ENCODE results near the gene PITPNC1. TPM values are rescaled to one million over a fixed set of nuclear protein-coding genes. Genes with fewer than 3 reads are reported as not detected.
"Not testable (repeated sequence)": the region's sequence is repeated elsewhere in the genome, so short reads cannot be mapped to it uniquely, and the experiment has no call there.

The PITPNC1 gene
- total RNA-seq, 4 donors from 2014 or later: 9.1 to 15.1 (median 13.3) TPM

GRCh38 chr17:67422897-67423296 lies 45.8 kb downstream of the PITPNC1 start:
- Histone ChIP-seq H3K4me1 (peaks cover 15 to 63% (median 26%) of the 10 kb centered on the region in 3 donors), H3K27me3 (no peaks in the 10 kb centered on the region), H3K9me3 (no peaks in the 10 kb centered on the region), H3K36me3 (no peaks in the 10 kb centered on the region), H3K27ac (peak overlapping the region; percentile 85 to 89 (median 88)), H3K4me3 (no peak overlapping the region)
- no peak for DNase-seq
- TF ChIP-seq, protein P1, sequence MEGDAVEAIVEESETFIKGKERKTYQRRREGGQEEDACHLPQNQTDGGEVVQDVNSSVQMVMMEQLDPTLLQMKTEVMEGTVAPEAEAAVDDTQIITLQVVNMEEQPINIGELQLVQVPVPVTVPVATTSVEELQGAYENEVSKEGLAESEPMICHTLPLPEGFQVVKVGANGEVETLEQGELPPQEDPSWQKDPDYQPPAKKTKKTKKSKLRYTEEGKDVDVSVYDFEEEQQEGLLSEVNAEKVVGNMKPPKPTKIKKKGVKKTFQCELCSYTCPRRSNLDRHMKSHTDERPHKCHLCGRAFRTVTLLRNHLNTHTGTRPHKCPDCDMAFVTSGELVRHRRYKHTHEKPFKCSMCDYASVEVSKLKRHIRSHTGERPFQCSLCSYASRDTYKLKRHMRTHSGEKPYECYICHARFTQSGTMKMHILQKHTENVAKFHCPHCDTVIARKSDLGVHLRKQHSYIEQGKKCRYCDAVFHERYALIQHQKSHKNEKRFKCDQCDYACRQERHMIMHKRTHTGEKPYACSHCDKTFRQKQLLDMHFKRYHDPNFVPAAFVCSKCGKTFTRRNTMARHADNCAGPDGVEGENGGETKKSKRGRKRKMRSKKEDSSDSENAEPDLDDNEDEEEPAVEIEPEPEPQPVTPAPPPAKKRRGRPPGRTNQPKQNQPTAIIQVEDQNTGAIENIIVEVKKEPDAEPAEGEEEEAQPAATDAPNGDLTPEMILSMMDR (IDR thresholded peaks at IDR 0.05): no peak
- no peak for TF ChIP-seq POLR2A (IDR thresholded peaks at IDR 0.05)
- intact Hi-C loops (cut with DNase I): no loop called here
- 43 to 62% methylated on average over 4 of the region's 4 CpGs for WGBS, 2 donors

- Histone ChIP-seq H3K4me3 (no peak overlapping the region), H3K36me3 (no peaks in the 10 kb centered on the region), H3K4me1 (peaks cover 11 to 39% (median 17%) of the 10 kb centered on the region in 3 donors), H3K9me3 (no peaks in the 10 kb centered on the region), H3K27ac (no peak overlapping the region), H3K27me3 (no peaks in the 10 kb centered on the region)
- WGBS, 2 donors: 98% methylated on average over 5 of the region's 5 CpGs
- TF ChIP-seq POLR2A (IDR thresholded peaks at IDR 0.05): no peak
- TF ChIP-seq, protein P1 (IDR thresholded peaks at IDR 0.05): no peak
- no peak for DNase-seq
- intact Hi-C loops (cut with DNase I): no loop called here
Observed at GRCh38 chr17:67425571-67426160, 48.6 kb downstream of the PITPNC1 start.

- Histone ChIP-seq H3K4me3 (no peak overlapping the region), H3K27ac (no peak overlapping the region), H3K27me3 (no peaks in the 10 kb centered on the region), H3K4me1 (peaks cover 9 to 38% (median 13%) of the 10 kb centered on the region in 3 donors), H3K9me3 (no peaks in the 10 kb centered on the region), H3K36me3 (no peaks in the 10 kb centered on the region)
- TF ChIP-seq, protein P1 (IDR thresholded peaks at IDR 0.05): no peak
- no peak for TF ChIP-seq POLR2A (IDR thresholded peaks at IDR 0.05)
- DNase-seq: no peak
- 42 to 49% methylated on average over 2 to 4 of the region's 4 CpGs for WGBS, 2 donors
- intact Hi-C loops (cut with DNase I): no loop called here
Observed at GRCh38 chr17:67427424-67427823, 50.3 kb downstream of the PITPNC1 start.

DNA sequence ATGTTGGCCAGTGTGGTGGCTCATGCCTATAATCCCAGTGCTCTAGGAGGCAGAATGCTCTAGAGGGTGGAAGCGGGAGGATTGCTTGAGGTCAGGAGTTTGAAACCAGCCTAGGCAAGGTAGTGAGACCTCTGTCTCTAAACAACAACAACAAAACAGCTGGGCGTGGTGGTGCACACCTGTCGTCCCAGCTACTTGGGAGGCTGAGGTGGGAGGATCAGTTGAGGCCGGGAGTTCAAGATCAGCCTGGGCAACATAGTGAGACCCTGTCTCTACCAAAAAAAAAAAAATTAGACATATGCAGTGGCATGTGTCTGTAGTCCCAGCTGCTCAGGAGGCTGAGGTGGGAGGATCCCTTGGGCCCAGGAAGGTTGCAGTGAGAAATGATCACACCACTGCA lies 53.4 kb downstream of the PITPNC1 start:
- H3K27ac ChIP-seq; intact Hi-C loops (cut with DNase I); H3K27me3 ChIP-seq; H3K36me3 ChIP-seq; H3K9me3 ChIP-seq; DNase-seq; H3K4me3 ChIP-seq: not testable (repeated sequence)
- H3K4me1 ChIP-seq: peaks cover 15 to 49% (median 30%) of the 10 kb centered on the region in 3 donors
- 100% methylated on average over 2 to 4 of the region's 4 CpGs for WGBS, 2 donors

- Histone ChIP-seq H3K9me3 (no peaks in the 10 kb centered on the region), H3K27ac (peak overlapping the region; percentile 55 to 73 (median 66)), H3K36me3 (no peaks in the 10 kb centered on the region), H3K4me1 (peaks cover 15 to 49% (median 30%) of the 10 kb centered on the region in 3 donors), H3K4me3 (no peak overlapping the region), H3K27me3 (no peaks in the 10 kb centered on the region)
- no peak for TF ChIP-seq POLR2A (IDR thresholded peaks at IDR 0.05)
- TF ChIP-seq, protein P1 (IDR thresholded peaks at IDR 0.05): no peak
- intact Hi-C loops (cut with DNase I): no loop called here
- DNase-seq: no peak
- whole genome bisulfite sequencing, 2 donors: 22 to 31% methylated on average over 9 of the region's 9 CpGs
Observed at GRCh38 chr17:67431249-67432015, 54.4 kb downstream of the PITPNC1 start.

Data from esophagus squamous epithelium (tissue), 5 donors.